HG03342 (cell line): ENCODE data around the gene CDKAL1.

Source experiments
- ATAC-seq: cut with Tn5 transposase; IDR thresholded peaks from one replicate; pipeline ENCODE4 v1.9.1; 2021; ENCODE audit warnings: mild to moderate bottlenecking, moderate library complexity; ENCODE audit not compliant: unreplicated experiment

CDKAL1 gene

DNA sequence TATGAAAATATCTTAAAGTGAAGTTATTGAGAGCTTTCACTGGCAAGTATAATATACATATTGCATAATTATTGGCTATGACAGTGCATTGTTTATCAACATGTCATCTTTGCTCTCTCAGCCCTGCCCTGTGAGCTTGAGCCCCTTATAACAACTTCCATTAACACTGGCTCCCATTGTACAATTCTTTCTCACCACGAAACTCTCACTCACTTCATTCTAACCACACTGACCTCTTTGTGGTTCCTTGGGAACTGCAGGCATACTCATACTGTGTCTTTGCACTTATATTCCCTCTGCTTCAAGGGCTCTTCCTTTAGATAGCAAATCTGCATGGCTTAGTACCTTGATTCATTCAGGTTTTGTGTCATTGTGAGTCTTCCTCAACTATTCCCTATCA lies 411.8 kb downstream of the CDKAL1 start:
- peak; percentile 90 for ATAC-seq

- ATAC-seq, result no peak
Observed at GRCh38 chr6:20946890-20947289, 412.6 kb downstream of the CDKAL1 start.

GRCh38 chr6:20947977-20948376 lies 413.7 kb downstream of the CDKAL1 start:
- ATAC-seq, result no peak

GRCh38 chr6:20948556-20948955 lies 414.3 kb downstream of the CDKAL1 start:
- ATAC-seq, result no peak

DNA sequence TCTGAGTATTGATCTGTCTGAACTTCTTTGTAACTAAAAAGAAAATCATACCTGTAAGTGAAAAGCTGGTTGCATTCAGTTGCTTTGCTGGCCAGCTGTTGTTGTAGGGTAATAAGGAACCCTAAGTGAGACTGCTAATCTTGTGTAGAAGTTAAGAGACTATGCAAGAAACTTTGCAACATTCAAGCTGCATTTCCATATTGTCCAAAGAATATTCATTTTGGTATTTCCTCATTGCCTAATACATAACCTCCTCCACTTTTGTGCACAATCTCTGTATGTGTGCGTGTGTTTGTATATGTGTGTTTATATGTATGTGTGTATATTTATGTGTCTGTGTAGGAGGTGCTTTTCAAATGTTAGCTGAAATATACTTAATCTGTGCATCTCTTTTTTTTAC lies 414.9 kb downstream of the CDKAL1 start:
- ATAC-seq, result no peak

DNA sequence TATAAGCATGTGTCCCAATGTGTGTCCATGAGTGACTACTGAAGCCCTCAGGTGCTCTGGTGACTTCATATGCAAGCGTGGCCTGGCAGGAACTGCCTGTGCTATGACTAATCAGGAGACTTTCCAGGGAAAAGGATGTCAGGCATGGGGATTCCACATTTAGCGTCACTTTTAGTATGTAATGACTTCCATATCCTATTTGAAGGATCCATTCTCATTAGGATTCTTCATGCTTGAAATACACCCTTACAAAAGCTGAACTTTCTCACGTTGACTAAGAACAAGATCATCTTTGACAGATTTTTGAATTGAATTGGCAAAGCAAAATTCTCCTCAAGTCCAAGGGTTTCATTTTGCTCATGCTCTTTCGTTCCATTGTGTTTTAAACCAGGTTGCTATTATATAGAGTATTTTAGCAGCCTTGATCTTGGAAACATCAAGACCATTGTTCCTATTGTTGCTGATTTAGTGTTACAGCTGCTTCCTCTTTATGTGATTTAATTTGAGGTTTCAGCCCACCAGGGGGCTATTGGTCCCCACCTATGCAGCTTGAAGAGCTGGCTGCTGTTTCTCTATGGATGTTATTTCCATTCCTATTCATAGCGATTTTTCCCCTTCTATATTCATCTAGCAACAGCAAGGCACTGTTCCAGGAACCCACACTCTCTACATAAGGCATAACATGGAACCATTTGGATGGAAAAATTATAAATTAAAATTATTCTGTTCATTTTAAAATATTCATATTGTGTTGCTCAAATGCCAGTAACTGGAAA lies 418.6 kb downstream of the CDKAL1 start:
- no peak for ATAC-seq

DNA sequence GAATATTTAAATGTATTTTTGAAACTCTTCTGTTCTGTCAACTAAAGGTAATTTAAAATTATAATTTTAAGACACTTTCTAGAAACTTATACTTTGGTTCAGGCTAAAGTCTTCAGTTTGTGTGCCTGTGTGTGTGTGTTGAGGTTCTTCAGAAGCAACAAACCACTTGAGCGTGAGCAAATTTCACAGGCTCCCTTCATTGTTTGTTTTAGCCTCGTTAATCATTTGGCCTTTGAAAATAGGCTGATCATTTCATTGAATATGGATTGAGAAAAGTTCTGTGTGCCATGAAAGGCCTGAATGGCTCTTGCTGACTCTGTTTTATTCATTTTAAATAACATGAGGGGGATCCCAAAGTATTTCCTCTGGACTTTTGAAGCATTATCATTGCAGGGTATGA lies 420.1 kb downstream of the CDKAL1 start:
- no peak for ATAC-seq

GRCh38 chr6:20955131-20955530 lies 420.9 kb downstream of the CDKAL1 start:
- ATAC-seq, result no peak

DNA sequence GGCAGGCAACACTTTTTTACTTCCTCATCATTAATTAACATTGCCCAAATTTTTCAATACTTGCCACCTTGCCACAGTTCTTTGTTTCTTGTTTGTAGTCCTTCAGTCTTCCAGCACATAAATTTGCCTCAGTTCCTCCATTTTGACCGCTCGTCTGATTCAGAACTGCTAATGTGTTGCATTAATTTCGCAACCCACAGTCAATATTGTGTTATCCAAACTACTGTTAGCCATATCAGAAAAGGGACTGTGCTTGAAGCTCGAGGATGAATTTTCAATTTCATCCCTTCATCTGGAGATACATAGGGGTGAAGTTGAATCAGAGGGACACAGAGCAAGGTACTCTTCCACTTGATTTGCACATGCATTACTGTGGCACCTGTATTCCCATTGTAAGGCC lies 421.5 kb downstream of the CDKAL1 start:
- ATAC-seq, result no peak

GRCh38 chr6:20960067-20960466 lies 425.8 kb downstream of the CDKAL1 start:
- no peak for ATAC-seq

DNA sequence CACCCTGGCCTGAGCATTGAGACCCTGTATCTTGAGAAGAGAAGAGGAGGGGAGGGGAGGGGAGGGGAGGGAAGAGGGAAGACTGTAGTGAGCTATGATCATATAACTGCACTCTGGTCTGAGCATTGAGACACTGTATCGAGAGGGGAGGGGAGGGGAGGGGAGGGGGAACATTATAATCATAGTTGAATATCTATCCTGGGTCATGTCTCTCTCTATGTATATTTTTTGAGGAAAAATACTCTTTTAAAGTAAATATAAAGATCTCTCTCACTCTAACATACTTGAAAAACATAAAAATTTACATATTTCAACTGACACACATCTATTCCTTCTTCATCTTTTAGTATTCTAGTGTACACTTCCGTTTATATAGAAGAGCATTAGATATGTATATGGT lies 431.0 kb downstream of the CDKAL1 start:
- no peak for ATAC-seq

DNA sequence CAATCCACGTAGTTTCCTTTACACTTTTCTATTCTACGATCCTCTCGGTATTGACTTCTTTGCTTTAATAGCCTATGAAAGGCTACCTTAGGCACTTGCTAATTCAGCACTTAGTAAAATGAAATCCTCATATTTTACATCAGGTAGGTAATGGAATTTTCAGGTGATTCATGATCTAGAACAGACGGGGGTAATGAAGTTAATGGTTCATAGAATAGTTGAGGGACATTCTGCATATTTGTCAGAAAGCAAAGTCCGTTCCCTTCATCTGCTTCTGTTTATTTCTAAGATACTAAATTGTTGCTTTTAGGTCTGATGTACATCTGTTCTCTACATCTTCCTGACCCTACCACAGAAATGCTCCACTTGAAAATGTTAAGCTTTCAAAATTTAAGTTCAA lies 431.7 kb downstream of the CDKAL1 start:
- no peak for ATAC-seq

DNA sequence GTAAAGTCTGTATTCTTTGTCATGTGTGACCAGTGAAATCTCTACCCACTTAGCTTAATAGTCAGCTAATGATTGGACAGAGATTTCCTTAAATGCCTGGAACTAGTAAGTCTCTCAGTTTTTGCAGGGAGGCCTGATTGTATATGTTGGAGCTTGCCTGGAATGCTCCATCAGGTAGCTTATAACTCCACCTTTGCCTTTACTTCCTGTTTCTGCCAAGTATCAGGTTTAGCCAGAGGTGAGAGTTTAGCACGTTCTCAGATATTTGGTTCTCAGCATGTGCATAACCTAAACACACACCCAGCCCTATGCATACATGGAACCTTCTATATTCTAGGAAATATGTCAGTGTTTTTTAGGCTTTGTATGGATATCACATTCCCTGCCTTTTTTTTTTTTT lies 435.3 kb downstream of the CDKAL1 start:
- no peak for ATAC-seq

- ATAC-seq, result no peak
Observed at GRCh38 chr6:20976391-20976918, 442.2 kb downstream of the CDKAL1 start.

DNA sequence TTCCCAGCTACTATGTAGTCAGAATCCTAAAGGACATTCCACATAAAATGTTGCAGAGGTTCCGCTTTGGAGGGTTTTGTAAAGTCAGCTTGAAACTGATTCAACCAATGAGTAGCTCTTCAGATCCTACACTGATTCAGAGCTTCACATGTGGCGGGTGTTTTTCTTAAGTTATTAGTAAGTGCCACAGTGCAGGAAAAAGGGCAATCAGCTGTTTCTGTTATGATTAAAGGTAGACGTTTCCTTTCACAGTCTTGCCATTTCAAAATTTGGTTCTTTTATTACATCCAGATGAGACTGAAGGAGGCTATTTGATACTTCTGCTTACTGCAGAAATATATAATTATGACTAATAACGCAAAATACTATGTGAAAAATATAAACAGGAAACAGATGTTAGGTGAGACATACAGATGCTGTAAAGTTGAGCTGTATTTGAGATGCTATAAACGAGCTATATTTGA lies 443.9 kb downstream of the CDKAL1 start:
- ATAC-seq, result peak; percentile 83

- ATAC-seq, result no peak
Observed at GRCh38 chr6:20979076-20979475, 444.8 kb downstream of the CDKAL1 start.

- ATAC-seq, result no peak
Observed at GRCh38 chr6:20983961-20984360, 449.7 kb downstream of the CDKAL1 start.

DNA sequence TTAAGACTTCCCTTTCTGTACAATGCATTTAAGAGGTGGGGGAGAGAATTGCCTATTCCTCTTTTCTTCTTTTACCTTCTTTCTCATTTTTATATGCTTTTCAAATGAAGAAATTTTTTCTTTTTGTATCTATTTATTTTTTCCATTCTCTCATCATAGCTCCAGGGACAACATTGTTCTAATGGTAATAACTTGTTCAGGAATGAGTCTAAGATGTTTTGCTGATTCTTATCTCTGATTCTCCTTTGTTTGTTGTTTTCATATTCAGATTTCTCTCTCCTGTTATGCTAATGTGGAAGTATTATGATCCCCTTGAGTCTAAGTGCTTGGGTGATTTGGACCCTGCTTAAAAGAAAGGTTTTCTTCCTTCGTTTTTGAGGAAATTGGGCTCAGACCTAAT lies 451.6 kb downstream of the CDKAL1 start:
- ATAC-seq, result no peak

DNA sequence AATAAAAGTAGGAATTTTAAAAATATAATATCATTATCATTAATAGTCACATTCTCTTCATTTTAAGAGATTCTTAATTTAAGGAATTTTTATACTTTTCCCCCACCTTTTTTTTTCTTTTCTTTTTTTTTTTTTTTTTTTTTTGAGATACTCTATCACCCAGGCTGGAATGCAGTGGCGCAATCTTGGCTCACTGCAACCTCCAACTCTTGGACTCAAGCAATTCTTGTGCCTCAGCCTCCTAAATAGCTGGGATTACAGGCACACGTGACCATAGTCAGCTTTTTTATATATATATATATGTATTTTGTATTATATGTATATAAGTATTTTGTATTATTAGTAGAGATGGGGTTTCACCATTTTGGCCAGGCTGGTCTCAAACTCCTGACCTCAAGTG lies 457.7 kb downstream of the CDKAL1 start:
- no peak for ATAC-seq

DNA sequence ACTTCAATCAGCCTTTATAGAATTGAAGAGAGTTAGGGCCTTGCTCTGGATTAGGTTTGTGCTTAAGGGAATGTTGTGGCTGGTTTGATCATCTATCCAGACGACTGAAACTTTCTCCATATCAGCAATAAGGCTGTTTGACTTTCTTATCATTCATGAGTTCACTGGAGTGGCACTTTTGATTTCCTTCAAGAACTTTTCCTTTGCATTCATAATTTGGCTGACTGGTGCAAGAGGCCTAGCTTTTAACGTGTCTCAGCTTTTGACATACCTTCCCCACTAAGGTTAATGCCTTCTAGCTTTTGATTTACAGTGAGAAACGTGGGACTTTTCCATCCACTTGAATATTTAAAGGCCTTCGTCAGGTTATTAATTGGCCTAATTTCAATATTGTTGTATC lies 461.8 kb downstream of the CDKAL1 start:
- no peak for ATAC-seq

DNA sequence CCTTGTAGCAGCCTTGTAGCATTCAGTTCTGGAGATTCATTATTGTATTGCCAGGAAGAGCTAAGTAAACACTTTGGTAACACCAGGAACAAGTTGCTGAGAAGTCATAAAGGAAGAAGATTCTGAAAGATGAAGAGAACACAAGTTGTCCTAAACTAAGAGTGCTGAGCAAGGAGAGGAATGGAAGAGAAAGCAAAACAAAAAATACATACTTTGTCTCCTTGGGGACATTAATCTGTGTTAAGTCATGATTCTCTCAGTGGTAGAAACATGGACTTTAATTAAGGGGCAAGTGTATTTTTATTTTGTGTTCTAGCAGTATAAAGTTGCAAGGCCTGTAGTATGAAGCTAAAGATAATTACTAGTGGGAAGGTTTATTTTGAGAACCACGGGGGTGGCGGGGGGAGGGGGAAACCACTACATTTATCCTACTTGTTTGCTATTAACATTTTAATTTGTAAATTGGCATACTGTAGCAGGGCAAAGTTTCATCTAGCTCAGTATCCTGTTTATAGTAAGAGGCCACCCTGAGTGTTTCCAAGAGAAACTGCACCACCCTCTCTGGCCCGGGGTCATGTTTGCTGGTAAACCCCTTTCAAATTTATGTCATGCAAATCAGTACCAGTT lies 463.0 kb downstream of the CDKAL1 start:
- ATAC-seq, result no peak

DNA sequence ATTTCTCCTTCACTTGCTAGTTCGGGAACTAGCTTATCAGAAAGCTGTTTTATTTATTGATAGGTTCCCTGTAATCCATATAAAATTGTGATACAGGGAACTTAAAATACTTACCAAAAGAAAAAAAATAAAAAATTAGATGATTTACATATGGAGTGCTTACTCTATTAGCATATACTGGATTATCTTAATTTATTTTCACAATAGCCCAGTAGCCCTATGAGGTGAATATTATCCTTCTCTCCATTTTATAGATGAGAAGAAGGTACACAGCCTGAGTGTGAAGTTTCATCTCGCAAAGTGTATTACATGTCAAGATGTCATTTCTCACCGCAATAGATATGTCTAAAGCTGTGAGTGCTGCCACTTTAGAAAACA lies 463.5 kb downstream of the CDKAL1 start:
- no peak for ATAC-seq
